ENCODE measurements around the gene MRGPRF.

MRGPRF gene

DNA sequence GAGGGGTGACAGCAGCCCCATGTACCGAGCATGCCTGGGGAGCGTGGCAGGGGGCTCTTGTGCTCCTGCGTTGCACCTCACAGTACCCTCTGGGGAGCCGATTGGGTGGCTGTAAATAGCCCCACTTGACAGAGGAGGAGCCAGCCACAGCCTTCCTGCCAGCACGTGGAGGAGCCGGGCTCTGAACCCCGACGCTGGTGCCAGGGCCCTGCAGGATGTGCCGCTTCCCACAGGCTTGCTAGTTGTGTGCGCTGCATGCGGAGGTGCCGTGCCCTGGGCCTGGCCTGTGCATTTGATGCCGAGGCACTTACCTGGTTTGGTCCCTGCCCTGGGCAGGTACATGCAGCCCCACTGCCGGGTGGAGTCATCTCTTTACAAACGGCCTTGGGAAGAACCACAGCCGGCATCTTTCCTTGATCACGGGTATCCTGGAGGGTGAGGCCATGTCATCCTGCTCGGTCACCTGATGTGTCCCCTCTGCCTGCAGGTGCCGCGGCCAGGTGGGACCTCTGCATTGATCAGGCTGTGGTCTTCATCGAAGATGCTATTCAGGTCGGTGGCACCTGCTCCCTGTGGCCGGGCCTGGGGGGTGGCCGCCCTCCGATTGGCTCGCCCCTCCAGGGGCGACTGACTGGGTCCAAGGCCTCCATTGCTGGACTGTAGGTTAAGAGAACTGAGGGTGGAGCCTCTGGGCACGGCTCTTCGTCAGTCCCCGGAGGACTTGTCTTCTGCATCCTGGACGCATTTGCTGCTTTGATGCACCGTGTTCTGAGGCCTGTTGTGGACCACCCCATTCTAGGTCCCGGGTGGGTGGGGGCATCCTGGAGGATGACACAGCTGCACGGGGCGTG lies 40.7 kb upstream of the MRGPRF start:
- DNase-seq (ENCODE audit: low read depth), result no peak
- in situ Hi-C loops (cut with HindIII; ENCODE audit: low sequenced_read_pairs), result no loop called here
- H3K4me3 ChIP-seq (ENCODE audit: low read depth, low read length), result no peak overlapping the region
- TF ChIP-seq CTCF (IDR thresholded peaks at IDR 0.05; ENCODE audit: low read depth, low read length, missing control alignments), result no peak

DNA sequence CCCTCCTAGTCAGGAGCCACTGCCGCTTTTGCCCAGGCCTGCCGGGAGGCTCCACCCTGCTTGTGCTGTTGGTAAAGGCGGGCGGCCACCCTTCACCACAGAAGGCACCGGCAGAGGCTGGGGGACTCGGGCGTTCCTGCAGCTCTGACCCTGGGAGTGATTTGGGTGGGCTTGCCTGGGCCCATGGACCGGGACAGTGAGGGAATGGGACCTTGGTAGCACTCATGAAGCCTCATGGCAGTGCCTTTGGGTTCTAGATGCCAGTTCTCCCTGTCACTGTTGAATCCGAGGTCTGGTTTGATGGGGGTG lies 40.1 kb upstream of the MRGPRF start:
- in situ Hi-C loops (cut with HindIII; ENCODE audit: low sequenced_read_pairs), result no loop called here
- H3K4me3 ChIP-seq (ENCODE audit: low read depth, low read length), result no peak overlapping the region
- no peak for DNase-seq (ENCODE audit: low read depth)
- no peak for TF ChIP-seq CTCF (IDR thresholded peaks at IDR 0.05; ENCODE audit: low read depth, low read length, missing control alignments)

DNA sequence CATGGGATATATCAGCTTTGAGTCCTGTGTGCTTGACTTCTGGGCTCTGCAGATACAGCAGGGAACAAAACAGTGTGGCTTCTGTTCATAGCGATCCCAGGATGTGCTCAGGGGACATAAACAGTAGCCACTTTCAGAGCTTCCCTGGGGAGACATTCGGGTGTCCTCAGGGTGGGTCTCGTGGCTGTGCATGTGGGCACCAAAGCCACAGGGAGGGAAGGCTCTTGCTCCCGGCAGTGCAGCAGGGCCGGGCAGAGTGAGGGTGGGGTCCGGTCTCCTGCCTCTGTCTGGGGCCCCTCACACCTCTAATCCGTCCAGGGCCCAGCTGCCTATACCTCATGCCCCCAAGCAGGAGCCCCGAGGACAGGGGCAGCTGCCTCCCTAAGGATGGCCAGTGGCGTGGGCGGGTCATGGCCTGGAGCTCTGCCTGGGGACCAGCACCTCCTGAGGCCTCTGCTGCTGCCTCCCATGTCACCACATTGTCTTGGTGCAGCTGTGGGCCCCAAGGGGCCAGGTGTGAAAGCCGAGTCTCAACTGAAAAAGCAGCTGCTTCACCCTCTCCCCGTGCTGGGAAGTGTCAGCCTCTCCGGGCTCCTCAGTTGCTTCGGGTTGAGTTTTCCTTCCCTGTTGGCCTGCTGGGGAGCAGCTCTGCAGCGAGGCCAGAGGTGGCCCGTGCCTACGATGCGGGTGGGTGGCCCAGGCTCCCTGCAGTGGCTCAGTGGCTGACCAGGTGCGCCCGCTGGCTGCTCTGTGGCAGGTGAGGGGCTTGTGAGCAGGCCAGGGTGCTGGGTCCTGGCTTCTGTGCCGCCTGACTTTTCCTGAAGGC lies 39.5 kb upstream of the MRGPRF start:
- no peak for TF ChIP-seq CTCF (IDR thresholded peaks at IDR 0.05; ENCODE audit: low read depth, low read length, missing control alignments)
- in situ Hi-C loops (cut with HindIII; ENCODE audit: low sequenced_read_pairs), result no loop called here
- no peak for DNase-seq (ENCODE audit: low read depth)
- no peak overlapping the region for H3K4me3 ChIP-seq (ENCODE audit: low read depth, low read length)

GRCh38 chr11:69051381-69052342 lies 38.6 kb upstream of the MRGPRF start:
- DNase-seq (ENCODE audit: low read depth), result no peak
- TF ChIP-seq CTCF (IDR thresholded peaks at IDR 0.05; ENCODE audit: low read depth, low read length, missing control alignments), result no peak
- no peak overlapping the region for H3K4me3 ChIP-seq (ENCODE audit: low read depth, low read length)
- in situ Hi-C loops (cut with HindIII; ENCODE audit: low sequenced_read_pairs), result no loop called here

- DNase-seq (ENCODE audit: low read depth), result no peak
- in situ Hi-C loops (cut with HindIII; ENCODE audit: low sequenced_read_pairs), result no loop called here
- TF ChIP-seq CTCF (IDR thresholded peaks at IDR 0.05; ENCODE audit: low read depth, low read length, missing control alignments), result no peak
- peak overlapping the region; percentile 5 for H3K4me3 ChIP-seq (ENCODE audit: low read depth, low read length)
Measured at GRCh38 chr11:69050592-69051380, 37.7 kb upstream of the MRGPRF start.

Measured in astrocyte of the cerebellum (primary cell).